Measurements from ENCODE around the gene ANKRD33. TPM values are rescaled to one million over a fixed set of nuclear protein-coding genes. Genes with fewer than 3 reads are reported as not detected.

ANKRD33 gene
- total and polyA plus RNA-seq, 2 of the 8 experiments (the other 6 are each of a cell fraction or from before 2014, with no cell fraction given), result 0.41 to 0.53 TPM

- H4K20me1 ChIP-seq (replicated peaks in 1 of 2; ENCODE audit: control insufficient read depth in 1 of 2, insufficient read depth in 2 of 2, low read length in 2 of 2), result no peaks in the 10 kb centered on the region
- H3K36me3 ChIP-seq (ENCODE audit: control insufficient read depth in 2 of 4, insufficient read depth in 4 of 4, low read length in 3 of 4), result no peaks in the 10 kb centered on the region
- no peak overlapping the region for H2BK12ac ChIP-seq (ENCODE audit: low read depth, low read length)
- H3K9me3 ChIP-seq (ENCODE audit: insufficient read depth in 2 of 2, low read depth in 1 of 2, low read length in 1 of 2), result no peaks in the 10 kb centered on the region
- no peak overlapping the region for H4K8ac ChIP-seq (ENCODE audit: extremely low read depth, insufficient read depth, low read length)
- no peak overlapping the region for H3K27ac ChIP-seq (ENCODE audit: low read depth, low read length)
- FAIRE-seq, result no peak
- ChIA-PET CTCF (ENCODE audit: partially characterized antibody) (interaction anchor here (1.2 to 9.1 kb wide), 6 partner anchors 10 to 295 kb away, joined by 3 to 120 read pairs (median 7); a partner anchor contains a TSS), POLR2A (ENCODE audit: partially characterized antibody) (interaction anchor here (2.1 kb wide), 1 partner anchor 21 kb away, joined by 7 read pairs; no protein-coding TSS in a partner anchor)
- H2BK20ac ChIP-seq (ENCODE audit: low read length), result no peak overlapping the region
- 83% methylated on average over 11 of the region's 11 CpGs; no CpG with 5 or more reads in 1 of the 2 experiments for WGBS, 2 experiments (ENCODE audit: extremely low coverage in 1 of 2, insufficient coverage in 1 of 2, insufficient read length in 1 of 2, insufficient replicate concordance in 2 of 2, low coverage in 1 of 2, low lambda C conversion rate in 2 of 2, missing lambda C conversion rate in 1 of 2)
- no peak overlapping the region for H2BK15ac ChIP-seq (ENCODE audit: low read length)
- H3K4me3 ChIP-seq (ENCODE audit: extremely low read depth in 1 of 4, insufficient read depth in 2 of 4, low read depth in 3 of 4, low read length in 4 of 4), result no peak overlapping the region
- no peak overlapping the region for H2AFZ ChIP-seq (ENCODE audit: low read length)
- no peak overlapping the region for H3K23ac ChIP-seq (ENCODE audit: insufficient read length)
- H3K4ac ChIP-seq (replicated peaks; ENCODE audit: insufficient read length, low read depth, low read length), result no peak overlapping the region
- no peak overlapping the region for H3K9ac ChIP-seq (replicated peaks in 1 of 4; ENCODE audit: extremely low read depth in 1 of 4, low read depth in 3 of 4, low read length in 3 of 4)
- H3K4me2 ChIP-seq (ENCODE audit: insufficient read depth in 1 of 2, low read depth in 2 of 2, low read length in 2 of 2), result no peak overlapping the region
- H3K79me1 ChIP-seq (ENCODE audit: low read depth, low read length), result no peaks in the 10 kb centered on the region
- no peaks in the 10 kb centered on the region for H3K79me2 ChIP-seq (ENCODE audit: control insufficient read depth in 1 of 2, insufficient read depth in 2 of 2, low read length in 2 of 2)
- no peak overlapping the region for H4K5ac ChIP-seq (ENCODE audit: insufficient read length, low read depth, low read length)
- no peak for DNase-seq (ENCODE audit: low read depth in 1 of 2, low spot score in 2 of 2)
- H4K91ac ChIP-seq (replicated peaks; ENCODE audit: insufficient read length, low read length), result no peak overlapping the region
- peaks cover 0 to 10% (median 6%) of the 10 kb centered on the region in 4 experiments; a peak in 3 of 7 replicates for H3K27me3 ChIP-seq (replicated peaks in 1 of 4; ENCODE audit: control insufficient read depth in 3 of 4, extremely low read depth in 1 of 4, insufficient read depth in 3 of 4, low read length in 3 of 4)
- H2BK120ac ChIP-seq (replicated peaks; ENCODE audit: low read depth, low read length), result no peak overlapping the region
- H3K4me1 ChIP-seq (replicated peaks in 1 of 4; ENCODE audit: control insufficient read depth in 3 of 4, insufficient read depth in 4 of 4, low read length in 3 of 4), result peaks cover 0 to 8% (median 5%) of the 10 kb centered on the region in 4 experiments; a peak in 5 of 7 replicates
- no peaks in the 10 kb centered on the region for H3K23me2 ChIP-seq (ENCODE audit: low read depth, low read length)
- no peak overlapping the region for H2AK5ac ChIP-seq (ENCODE audit: low read depth, low read length)
- H3K14ac ChIP-seq (ENCODE audit: insufficient read length), result no peak overlapping the region
- no peak overlapping the region for H3K56ac ChIP-seq (replicated peaks; ENCODE audit: insufficient read length, low read depth, low read length)
- H2BK5ac ChIP-seq (ENCODE audit: low read depth, low read length), result no peak overlapping the region
- no peak for TF ChIP-seq TBP (IDR thresholded peaks at IDR 0.05; ENCODE audit: low read depth, low read length)
- 0 out of 2 replicates have a peak, but pooled peaks have one; percentile 9 for TF ChIP-seq JUND (IDR thresholded peaks at IDR 0.05; ENCODE audit: low read length)
- TF ChIP-seq MAFK (IDR thresholded peaks at IDR 0.05; ENCODE audit: low read depth, low read length), result peak; percentile 52; the same call in 1 of the 2 replicates
- TF ChIP-seq GABPA (IDR thresholded peaks at IDR 0.05; ENCODE audit: borderline replicate concordance, insufficient read depth, low read length), result no peak
- peak; percentile 71 for TF ChIP-seq BACH1 (IDR thresholded peaks at IDR 0.05; ENCODE audit: low read length)
- H3K18ac ChIP-seq (ENCODE audit: extremely low read depth, low read length), result no peak overlapping the region
These were observed 3.1 kb upstream of the ANKRD33 start for GRCh38 chr12:51884676-51885229.

All from H1 (cell line).